ENCODE data around the gene COQ8A.
"Not testable (repeated sequence)": the region's sequence is repeated elsewhere in the genome, so short reads cannot be mapped to it uniquely, and the experiment has no call there.

The COQ8A gene

DNA sequence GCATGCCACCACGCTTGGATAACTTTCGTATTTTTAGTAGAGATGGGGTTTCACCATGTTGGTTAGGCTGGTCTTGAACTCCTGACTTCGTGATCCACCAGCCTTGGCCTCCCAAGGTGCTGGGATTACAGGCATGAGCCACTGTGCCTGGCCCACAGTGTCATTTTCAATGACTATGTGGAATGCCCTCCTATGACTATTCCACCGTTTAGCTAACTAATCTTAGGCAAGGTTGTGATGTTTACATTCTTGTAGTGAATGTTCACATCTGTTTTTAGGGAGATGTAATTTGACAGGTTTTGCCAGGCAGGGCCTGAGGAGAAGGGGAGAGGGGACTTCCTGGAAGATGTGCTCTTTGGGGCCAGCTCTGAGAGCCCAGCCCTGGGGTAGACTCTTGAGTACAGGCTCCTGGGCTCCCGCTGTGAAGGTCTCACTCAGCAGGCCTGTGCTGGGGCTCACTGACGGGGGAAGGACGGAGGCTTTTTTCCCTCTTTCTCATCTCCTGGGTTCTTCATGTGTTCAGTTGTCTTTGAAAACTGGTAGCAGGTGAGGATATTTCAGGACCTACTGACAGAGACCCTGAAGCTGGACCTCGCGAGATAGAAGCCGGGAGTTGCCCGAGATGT is 13.2 kb downstream of the COQ8A start:
- no peak for DNase-seq

DNA sequence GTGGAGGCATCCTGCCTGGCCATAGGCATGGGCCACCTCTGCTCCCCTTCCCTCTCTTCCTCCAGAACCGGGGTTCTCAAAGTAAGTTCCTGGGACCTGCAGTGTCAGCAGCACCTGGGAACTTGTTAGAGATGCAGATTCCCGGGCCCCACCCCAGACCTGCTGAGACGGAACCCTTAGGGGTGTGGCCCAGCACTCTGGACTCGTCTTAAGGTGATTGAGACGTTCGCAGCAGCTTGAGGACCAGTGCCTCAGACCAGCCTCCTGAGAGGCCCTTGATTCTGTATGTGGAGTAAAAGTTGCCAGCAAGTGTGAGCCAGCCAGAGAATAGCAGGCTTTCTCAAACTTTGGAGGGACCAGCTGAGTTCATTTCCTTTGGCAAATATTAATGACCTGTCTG is 14.2 kb downstream of the COQ8A start:
- DNase-seq, result no peak

DNA sequence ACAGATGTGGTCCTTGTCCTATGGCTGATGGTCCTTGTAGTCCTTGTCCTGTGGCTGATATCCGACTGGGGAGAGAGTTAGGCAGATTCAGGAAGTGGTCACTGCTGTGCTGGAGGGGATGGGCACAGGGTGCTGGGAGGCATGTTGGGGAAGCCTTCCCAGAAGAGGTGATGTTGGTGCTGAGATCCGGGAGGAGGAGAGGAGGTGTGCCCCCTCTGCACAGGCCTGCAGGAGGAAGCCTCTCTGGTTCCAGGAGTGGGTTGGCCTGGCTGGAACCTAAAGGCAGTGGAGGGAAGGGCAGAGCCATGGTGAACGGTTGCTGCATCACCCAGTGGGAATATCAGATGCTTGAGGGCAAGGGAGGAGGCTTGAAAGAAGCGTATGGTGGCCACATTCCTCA is 14.7 kb downstream of the COQ8A start:
- DNase-seq, result no peak

DNA sequence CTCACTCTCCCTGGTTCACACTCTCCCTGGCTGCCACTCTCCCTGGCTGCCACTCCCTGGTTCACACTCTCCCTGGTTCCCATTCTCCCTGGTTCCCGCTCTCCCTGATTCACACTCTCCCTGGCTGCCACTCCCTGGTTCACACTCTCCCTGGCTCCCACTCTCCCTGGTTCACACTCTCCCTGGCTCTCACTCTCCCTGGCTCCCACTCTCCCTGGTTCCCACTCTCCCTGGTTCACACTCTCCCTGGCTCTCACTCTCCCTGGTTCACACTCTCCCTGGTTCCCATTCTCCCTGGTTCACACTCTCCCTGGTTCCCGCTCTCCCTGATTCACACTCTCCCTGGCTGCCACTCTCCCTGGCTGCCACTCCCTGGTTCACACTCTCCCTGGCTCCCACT is 15.8 kb downstream of the COQ8A start:
- DNase-seq, result not testable (repeated sequence)

DNA sequence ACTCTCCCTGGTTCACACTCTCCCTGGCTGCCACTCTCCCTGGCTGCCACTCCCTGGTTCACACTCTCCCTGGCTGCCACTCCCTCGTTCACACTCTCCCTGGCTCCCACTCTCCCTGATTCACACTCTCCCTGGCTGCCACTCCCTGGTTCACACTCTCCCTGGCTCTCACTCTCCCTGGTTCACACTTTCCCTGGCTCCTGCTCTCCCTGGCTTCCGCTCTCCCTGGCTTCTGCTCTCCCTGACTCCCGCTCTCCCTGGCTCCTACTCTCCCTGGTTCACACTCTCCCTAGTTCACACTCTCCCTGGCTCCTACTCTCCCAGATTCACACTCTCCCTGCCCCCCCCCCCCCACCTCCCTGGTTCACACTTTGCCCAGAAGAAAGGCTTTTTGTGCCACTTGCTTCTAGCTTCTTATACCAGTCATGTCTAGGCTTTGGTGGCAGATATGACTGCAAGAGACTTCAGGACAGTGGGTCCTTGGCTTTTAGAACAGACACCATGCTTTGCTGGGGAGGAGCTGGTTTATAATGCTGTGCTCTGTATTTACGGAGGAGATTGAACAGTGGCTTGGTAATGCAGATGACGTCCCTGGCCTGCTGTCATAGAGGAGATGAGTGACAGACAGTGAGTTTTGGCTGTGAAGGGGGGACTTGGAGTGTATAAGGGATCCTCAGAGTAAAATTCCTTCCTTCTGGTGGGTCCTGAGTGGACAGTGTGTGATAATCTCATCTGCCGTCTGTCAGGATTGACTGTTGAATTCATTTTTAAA is 17.0 kb downstream of the COQ8A start:
- no peak for DNase-seq

DNA sequence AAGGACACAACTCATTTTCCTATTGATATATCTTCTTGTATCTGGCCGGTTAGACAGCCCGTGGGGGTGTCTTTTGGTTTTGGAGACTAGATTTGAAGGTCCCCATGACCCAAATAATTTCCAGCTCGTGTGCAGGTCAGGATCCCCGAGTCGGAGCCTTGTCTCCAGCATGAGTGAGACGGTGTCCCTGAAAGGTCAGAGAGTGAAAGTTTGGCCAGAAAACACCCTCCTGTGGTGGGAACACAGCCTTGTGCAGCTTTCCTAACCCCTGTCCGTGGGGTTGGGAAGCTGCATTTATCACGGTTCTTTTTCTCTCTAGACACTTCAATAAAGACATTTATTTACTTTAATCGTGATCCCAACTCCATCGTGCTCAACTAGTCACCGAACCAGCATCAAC is 17.6 kb downstream of the COQ8A start:
- DNase-seq, result no peak

DNA sequence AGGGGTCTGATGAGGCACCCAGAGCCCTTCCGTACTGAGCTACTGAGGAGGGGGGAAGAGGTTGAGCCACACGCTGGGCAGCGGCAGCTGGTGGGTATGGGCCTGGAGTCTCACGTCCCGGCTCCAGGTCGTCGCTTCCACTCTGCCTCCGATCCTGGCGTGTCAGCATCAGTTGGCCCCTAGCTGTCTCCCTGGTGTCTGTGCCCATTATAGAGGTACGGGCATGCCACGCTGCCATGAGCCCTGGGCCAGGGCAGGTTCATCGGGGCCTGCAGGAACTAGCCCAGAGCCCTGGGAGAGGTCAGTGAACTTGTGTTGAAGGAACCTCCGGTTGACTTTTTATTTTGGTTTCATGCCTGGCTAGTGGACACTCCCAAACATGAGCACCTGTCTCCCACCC is 18.2 kb downstream of the COQ8A start:
- DNase-seq, result no peak

DNA sequence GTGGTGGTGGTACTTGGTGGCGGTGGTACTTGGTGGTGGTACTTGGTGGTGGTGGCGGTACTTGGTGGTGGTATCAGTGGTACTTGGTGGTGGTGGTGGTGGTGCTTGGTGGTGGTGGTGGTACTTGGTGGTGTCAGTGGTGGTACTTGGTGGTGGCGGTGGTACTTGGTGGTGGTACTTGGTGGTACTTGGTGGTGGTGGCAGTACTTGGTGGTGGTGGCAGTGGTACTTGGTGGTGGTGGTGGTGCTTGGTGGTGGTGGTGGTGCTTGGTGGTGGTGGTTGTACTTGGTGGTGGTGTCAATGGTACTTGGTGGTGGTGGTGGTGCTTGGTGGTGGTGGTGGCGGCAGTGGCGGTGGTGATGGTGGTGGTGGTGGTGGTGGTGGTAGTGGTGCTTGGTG is 20.2 kb downstream of the COQ8A start:
- no peak for DNase-seq

DNA sequence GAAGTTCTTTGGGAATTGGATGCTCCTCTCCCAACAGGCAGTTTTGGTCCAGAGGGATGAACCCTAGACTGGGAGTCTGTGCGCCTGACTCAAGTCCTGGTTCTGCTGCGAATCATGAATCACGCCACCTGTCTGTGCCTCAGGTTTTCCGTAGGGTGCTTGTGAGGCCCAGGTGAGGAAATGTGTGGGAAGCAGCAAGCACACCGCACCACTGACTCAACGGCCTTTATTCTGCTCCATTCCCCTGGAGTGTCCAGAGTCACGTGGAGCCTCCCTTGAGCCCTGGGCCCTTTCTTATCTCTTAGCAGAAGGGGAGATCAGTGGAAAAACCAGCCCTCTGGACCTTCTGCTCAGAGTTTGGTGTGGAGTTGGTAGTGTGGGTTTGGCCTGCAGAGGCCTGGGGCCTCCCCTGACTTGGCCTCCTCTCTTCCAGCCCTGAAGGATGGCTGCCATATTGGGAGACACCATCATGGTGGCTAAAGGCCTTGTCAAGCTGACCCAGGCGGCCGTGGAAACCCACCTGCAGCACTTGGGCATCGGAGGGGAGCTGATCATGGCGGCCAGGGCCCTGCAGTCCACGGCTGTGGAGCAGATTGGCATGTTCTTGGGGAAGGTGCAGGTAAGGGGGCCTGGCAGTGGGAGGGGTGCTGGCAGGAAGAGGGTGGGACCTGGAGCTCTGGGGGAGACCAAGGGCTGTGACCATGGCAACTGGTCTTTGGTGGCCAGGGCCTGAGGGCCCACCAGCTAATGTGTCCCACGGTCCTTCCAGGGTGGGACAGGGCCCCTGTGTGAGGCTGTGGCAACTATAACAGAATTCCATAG is 21.1 kb downstream of the COQ8A start:
- no peak for DNase-seq

DNA sequence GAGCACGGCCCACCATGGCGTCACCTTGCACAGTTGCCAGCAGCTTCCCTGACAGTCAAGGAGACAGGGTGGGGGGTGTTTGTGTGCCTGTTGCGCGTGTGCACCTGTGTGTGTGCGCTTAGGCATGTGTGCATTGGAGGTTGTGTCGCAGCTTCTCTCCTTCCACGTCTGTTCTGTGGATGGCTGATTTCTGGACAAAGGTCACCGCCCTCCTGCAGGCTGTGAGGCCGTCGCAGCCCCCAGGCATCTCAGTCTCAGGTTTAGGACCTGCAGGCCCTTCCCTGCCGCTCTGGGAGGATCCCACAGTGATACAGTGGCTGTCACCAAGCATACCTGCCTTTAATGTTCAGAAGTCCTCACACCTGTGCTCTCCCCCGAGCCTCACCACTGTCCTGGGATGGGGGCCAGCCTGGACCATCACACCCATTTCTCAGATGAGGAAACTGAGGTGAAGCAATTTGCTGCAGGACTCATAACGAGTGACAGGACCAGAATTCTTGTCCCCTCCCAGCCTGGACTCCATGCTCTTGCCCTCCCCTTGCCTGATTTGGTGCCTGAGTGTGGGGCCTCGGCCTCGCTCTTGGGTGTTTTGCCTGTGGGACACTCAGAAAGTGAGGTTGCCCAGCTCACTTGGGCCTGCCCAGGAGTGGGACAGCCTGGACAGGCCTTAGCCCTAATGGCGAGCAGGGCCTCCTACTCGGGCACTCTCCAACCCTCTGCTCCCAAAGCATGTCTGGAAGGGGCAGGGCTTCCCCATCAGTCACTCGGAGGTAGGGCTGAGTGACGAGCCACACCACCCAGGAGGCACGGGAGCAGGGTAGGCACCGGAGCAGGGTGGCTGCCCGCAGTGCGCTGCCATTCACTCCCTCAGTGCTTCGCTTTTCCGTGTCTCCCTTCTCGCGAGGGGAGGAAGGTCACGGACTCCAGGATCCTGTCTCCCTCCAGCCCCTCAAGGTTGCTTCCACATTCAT is 22.6 kb downstream of the COQ8A start:
- no peak for DNase-seq

DNA sequence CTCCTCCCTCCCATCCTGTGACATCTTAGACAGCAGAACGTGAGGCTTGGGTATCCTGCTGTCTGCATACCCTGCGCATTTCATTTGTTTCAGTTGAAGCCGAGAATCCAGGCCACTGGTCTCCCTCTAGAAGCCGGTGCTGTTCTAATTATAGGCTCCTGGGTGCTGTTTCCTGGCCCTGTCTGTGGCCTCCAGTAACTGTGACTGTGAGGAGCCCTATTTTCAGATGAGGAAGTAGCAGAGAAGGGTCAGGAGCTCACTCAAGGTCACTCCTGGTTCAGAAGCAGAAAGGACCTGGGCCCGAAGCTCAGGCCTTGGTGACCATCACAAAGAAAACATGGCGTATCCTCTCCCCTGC is 24.0 kb downstream of the COQ8A start:
- DNase-seq, result no peak

DNA sequence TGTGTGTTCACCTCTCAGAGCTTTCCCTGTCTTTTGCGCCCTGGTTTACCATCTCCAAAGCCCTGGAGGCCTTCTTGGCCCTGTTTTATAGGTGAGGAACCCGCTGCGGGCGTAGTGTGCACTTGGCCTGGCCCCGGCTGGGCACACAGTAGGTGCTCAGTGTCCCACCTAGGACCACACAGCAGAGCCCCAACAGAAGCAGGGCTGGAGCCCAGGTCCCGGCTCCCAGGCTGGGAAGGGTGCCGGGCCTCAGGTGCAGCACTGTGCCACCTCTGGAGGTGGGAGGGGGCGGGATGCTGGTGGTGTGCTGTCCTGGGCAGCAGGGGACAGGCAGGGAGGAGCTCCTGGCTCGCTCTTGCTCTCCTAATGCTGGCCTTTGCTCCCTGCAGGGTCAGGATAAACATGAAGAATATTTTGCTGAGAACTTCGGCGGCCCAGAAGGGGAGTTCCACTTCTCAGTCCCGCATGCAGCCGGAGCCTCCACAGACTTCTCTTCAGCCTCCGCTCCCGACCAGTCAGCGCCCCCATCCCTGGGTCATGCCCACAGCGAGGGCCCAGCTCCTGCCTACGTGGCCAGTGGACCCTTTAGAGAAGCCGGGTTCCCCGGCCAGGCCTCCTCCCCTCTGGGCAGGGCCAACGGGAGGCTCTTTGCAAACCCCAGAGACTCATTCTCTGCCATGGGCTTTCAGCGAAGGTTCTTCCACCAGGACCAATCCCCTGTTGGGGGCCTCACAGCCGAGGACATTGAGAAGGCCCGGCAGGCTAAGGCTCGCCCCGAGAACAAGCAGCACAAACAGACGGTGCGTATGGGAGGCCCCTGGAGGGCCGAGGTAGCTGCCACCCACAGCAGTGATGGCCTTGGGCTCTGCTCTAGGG is 24.8 kb downstream of the COQ8A start:
- DNase-seq, result no peak

DNA sequence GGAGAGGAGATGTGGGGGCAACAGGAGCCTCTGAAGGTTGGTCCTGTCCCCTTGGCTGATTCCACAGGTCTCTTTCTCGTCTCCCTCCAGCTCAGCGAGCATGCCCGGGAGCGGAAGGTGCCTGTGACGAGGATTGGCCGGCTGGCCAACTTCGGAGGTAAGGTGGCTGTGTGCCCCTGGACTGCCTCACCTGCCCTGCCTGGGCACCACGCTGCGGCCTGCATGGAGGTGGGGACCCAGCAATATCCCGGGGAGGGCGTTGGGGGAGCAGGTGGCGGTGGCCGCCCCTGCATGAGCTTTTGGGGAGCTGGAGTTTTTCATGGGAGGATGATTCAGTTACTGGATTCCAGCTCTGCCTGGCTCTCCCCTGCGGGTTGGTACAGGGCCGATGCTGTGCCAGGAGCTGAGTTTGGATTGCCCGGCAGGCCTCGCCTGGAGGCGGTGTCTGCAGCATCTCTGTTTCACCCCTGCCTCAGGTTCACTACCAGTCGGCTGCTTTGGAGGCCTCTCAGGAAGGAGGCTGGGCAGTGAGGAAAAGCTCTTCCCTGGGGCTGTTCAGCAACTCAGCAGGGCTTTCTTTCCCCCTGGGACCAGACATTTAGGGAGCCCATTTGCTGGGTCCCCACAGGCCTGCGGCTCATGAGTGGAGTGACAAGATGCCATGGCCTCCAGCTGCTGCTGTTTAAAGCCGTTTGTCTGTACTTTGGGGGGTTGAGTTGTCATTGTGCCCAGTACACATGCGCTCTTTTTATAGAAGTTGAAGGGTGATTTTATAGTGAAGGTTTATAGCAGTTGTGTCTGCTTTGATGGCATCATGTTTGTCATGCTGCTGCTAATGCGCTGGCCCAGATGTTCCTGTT is 25.7 kb downstream of the COQ8A start:
- DNase-seq, result no peak

DNA sequence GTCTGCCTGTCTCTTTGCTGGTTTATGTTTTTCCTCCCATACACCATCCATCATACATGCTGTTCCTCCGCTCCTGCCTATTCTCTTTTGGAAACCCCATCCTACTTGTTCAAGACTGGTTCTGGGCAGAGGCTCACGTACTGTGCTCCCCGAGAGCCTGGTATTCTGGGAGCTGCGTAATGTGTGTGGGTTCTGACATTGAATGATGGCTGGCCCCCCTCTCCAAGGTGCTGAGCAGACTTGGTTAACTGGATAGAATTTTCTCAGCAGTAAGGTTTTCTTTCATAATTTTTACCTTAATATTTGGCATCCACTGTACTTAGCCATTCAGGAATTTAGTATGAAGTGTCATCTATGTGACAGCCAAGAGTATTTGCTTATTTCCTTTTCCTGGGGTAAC is 26.6 kb downstream of the COQ8A start:
- DNase-seq, result no peak

DNA sequence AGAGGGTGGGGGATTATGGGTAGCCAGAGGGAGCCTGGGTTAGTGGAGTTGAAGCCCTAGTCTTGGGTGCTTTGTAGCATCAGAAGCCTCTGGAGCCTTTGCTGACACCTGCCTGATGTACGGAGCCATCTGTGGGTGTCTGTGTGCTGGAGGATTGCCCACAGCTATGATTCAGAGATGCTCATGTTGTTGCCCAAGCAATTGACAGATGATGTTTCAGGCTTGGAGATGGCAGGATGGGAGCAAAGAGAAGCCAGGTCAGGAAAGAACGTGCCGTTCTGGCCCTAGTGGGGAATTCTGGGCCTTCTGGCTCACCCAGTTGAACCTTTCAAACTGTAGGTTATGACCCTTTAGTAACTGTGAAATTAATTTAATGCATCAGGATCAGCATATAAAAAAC is 27.6 kb downstream of the COQ8A start:
- DNase-seq, result no peak

DNA sequence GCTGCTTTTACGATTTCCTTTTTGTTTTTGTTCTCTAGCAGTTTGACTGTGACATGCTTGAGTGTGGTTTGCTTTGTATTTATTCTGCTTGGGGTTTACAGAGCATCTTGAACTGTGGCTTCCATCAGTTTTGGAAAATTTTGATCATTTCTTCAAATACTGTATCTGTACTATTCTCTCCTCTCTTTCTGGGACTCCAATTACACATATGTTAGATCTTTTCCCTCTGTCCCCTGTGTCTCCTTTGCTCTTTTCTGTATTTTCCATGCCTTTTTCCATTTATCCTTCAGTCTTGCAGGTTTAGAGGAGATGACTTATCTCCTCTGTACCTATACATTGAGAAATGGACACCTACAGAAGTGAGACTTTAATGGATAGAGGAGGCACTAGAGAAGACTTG is 31.7 kb downstream of the COQ8A start:
- DNase-seq, result no peak

DNA sequence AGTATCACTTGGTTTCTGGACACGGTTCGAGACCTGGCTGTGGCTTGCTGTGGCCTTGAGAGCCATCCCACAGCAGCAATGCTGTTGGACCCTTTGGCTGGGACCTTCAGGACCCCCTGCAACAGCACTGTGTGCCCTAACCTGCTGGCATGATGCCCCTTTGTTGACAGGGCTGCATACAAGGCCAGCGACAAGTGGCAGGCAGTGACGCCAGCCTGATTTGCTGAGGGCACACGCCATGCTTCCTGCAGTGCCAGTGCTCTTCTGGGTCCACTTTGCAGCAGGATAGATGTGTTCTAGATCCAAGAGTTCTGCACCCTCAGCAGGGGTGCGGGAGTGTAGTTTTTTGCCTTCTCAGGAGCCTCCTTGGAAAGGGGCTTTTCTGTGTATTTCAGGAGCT is 32.8 kb downstream of the COQ8A start:
- no peak for DNase-seq

DNA sequence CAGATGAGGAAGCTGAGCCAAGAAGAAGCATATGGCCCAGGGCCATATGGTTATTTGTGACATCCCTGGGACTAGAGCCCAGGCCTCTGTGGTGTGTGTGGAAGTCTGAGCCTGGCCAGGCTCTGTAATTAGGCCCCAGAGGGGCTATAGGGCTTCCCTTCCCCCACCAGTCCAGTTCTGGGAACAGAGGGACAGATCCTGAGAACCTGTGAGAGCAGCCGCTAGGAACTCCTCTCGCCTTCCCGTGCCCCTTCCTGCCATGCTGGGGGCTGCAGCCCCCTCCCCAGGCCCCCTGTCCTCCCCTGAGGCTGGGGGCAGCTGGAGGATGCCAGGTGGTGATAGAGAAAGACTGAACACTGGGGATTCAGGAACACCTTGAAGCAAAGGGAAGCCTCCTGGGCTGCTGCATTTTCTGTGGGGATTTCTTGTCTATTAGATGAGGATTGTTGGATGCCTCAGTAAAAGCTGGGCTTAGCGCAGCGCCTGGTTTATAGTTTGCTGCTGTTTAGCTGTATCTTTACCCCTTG is 33.3 kb downstream of the COQ8A start:
- DNase-seq, result no peak

DNA sequence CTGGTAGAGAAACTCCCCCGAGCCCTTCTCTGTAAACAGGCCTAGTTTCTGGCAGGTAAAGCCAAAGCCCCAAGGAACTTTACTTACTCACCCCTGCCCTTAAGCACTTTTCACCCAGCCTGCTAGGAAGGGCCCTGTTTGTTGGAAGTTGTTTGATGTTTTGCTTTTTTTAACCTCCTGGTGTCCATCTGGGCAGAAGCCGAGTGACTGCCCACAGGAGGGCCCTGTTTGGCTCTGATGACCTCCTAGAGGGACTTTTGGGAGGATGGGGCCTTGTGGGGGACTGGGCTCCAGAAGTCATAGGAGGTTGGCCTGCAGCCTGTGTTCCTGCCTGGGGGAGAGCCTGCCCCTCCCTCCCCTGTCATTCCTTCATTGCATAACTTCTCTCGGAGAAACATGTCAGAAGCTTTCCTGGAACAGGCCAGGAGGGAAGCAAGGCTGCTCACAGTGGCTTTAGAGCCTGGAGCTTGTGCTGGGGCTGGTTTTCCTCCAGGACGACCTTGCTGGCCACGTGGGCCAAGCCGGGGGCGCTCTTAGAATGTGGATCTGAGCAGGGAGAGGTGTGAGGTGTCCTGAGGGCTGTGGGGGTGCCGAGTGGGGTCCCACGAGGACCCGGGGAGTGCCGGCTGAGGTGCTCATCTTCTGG is 33.9 kb downstream of the COQ8A start:
- no peak for DNase-seq

All from activated T-cell treated with anti-CD3 and anti-CD28 coated beads, Interleukin-2, amount 50 U/mL, for 1 hour (primary cell).